ENCODE data around the gene CREBL2. TPM values are rescaled to one million over a fixed set of nuclear protein-coding genes. Genes with fewer than 3 reads are reported as not detected.
"Not testable (repeated sequence)": the region's sequence is repeated elsewhere in the genome, so short reads cannot be mapped to it uniquely, and the experiment has no call there.

The CREBL2 gene
- total RNA-seq, 1 experiment from 2014 or later, result 17.8 TPM

- H3K27me3 ChIP-seq (replicated peaks; ENCODE audit: insufficient read depth, low read depth, low read length, poor library complexity), result no peaks in the 10 kb centered on the region
- H3K4me3 ChIP-seq (ENCODE audit: low read depth, low read length, poor library complexity, severe bottlenecking), result no peak overlapping the region
- TF ChIP-seq CTCF (conservative IDR thresholded peaks at IDR 0.05; ENCODE audit: low read depth, low read length), result no peak
- no peak for TF ChIP-seq EZH2 (IDR thresholded peaks at IDR 0.05; ENCODE audit: borderline replicate concordance, low read depth, low read length, poor library complexity, severe bottlenecking)
- no peaks in the 10 kb centered on the region for H3K9me3 ChIP-seq (ENCODE audit: low read depth, low read length, poor library complexity, severe bottlenecking)
- no peak overlapping the region for H3K27ac ChIP-seq (ENCODE audit: low read depth, low read length, poor library complexity, severe bottlenecking)
- no TSS peak for BruUV-seq (replicated peaks)
- POLR2A ChIA-PET (ENCODE audit: low non-redundant PET), result no interaction called here
- CTCF ChIA-PET, result no interaction called here
- no peaks in the 10 kb centered on the region for H3K36me3 ChIP-seq (ENCODE audit: insufficient read depth, low read length, poor library complexity, severe bottlenecking)
- peaks cover 5% of the 10 kb centered on the region for H3K4me1 ChIP-seq (ENCODE audit: insufficient read depth, low read length, poor library complexity, severe bottlenecking)
- DNase-seq (ENCODE audit: low spot score), result no peak
- intact Hi-C loops (cut with micrococcal nuclease; ENCODE audit: unreplicated experiment), result loop anchor here (5.0 kb wide), 1 partner anchor 88 kb away; no protein-coding TSS in a partner anchor
Observed at GRCh38 chr12:12614342-12614741, 2.7 kb downstream of the CREBL2 start.

- no peak for DNase-seq (ENCODE audit: low spot score)
- Histone ChIP-seq H3K27ac (ENCODE audit: low read depth, low read length, poor library complexity, severe bottlenecking) (no peak overlapping the region), H3K4me3 (ENCODE audit: low read depth, low read length, poor library complexity, severe bottlenecking) (no peak overlapping the region), H3K27me3 (replicated peaks; ENCODE audit: insufficient read depth, low read depth, low read length, poor library complexity) (no peaks in the 10 kb centered on the region), H3K36me3 (ENCODE audit: insufficient read depth, low read length, poor library complexity, severe bottlenecking) (no peaks in the 10 kb centered on the region), H3K4me1 (ENCODE audit: insufficient read depth, low read length, poor library complexity, severe bottlenecking) (peaks cover 5% of the 10 kb centered on the region), H3K9me3 (ENCODE audit: low read depth, low read length, poor library complexity, severe bottlenecking) (no peaks in the 10 kb centered on the region)
- ChIA-PET CTCF (no interaction called here), POLR2A (ENCODE audit: low non-redundant PET) (no interaction called here)
- no TSS peak for BruUV-seq (replicated peaks)
- intact Hi-C loops (cut with micrococcal nuclease; ENCODE audit: unreplicated experiment), result no loop called here
- no peak for TF ChIP-seq CTCF (conservative IDR thresholded peaks at IDR 0.05; ENCODE audit: low read depth, low read length)
- no peak for TF ChIP-seq EZH2 (IDR thresholded peaks at IDR 0.05; ENCODE audit: borderline replicate concordance, low read depth, low read length, poor library complexity, severe bottlenecking)
Observed at GRCh38 chr12:12616512-12617310, 5.0 kb downstream of the CREBL2 start.

GRCh38 chr12:12618064-12618463 lies 6.4 kb downstream of the CREBL2 start:
- CTCF ChIA-PET; intact Hi-C loops (cut with micrococcal nuclease; ENCODE audit: unreplicated experiment); H3K4me3 ChIP-seq (ENCODE audit: low read depth, low read length, poor library complexity, severe bottlenecking): not testable (repeated sequence)

More at GRCh38 chr12:12618064-12618463, 6.4 kb downstream of the CREBL2 start:
- BruUV-seq (replicated peaks); POLR2A ChIA-PET (ENCODE audit: low non-redundant PET); H3K36me3 ChIP-seq (ENCODE audit: insufficient read depth, low read length, poor library complexity, severe bottlenecking); H3K4me1 ChIP-seq (ENCODE audit: insufficient read depth, low read length, poor library complexity, severe bottlenecking); H3K9me3 ChIP-seq (ENCODE audit: low read depth, low read length, poor library complexity, severe bottlenecking); H3K27ac ChIP-seq (ENCODE audit: low read depth, low read length, poor library complexity, severe bottlenecking); DNase-seq (ENCODE audit: low spot score); H3K27me3 ChIP-seq (replicated peaks; ENCODE audit: insufficient read depth, low read depth, low read length, poor library complexity): not testable (repeated sequence)
